HG03520 (cell line): Measurements from ENCODE around the gene MGAT4C.
"Not testable (repeated sequence)": the region's sequence is repeated elsewhere in the genome, so short reads cannot be mapped to it uniquely, and the experiment has no call there.

ENCODE experiments used
- ATAC-seq: cut with Tn5 transposase; IDR thresholded peaks from one replicate; pipeline ENCODE4 v1.9.1; 2021; ENCODE audit warnings: mild to moderate bottlenecking, moderate library complexity; ENCODE audit not compliant: unreplicated experiment

Gene MGAT4C

GRCh38 chr12:86138770-86139169, 117.4 kb downstream of the MGAT4C start:
- no peak for ATAC-seq

DNA sequence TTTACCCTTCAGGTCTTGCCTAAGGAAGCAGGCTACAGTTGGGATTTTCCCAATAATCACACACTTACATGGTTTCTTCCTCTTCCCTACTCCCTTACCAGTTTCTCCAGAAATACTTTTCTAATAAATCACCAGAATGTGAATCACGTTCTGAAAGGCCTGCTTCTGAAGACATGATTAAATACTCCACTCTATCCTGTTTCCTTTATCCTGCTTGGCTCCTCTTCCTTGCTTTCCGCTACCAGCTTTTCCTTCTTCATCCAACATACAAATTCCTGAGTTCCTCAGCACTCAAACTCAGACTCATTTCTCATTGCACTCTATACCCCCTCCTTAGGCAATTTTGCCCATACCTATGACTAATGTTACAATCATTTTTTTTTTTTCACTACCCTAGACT, 118.3 kb downstream of the MGAT4C start:
- no peak for ATAC-seq

DNA sequence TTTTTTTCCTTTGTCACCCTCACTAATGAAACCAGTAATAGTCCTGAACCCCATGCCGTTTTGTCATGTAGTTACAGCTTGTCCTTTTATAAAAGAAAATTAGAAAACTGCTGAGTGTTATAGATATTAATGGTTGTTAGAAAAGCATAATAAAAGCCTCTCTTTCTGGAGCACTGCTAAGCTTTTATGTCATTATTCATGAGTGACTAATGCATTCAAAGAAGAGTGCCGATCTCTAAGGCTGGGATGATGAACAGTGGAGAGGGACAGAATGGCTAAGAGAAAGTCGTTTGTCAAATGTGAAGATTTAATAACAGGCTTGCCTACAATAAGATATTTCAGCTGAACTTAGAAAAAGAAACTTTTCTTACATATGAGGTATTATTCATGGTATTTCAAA, 121.6 kb downstream of the MGAT4C start:
- ATAC-seq, result no peak

DNA sequence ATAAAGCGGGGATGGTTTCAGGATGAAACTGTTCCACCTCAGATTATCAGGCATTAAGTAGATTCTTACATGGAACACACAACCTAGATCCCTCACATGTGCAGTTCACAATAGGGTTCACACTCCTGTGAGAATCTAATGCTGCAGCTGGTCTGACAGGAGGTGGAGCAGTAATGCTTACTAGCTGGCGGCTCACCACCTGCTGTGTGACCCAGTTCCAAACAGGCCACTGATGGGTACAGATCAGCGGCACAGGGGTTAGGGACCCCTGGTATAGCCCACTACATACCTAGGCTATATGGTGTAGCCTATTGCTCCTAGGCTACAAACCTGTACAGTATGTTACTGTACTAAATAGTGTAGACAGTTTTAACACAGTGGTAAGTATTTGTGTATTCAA, 129.3 kb downstream of the MGAT4C start:
- ATAC-seq, result not testable (repeated sequence)

- ATAC-seq, result no peak
These were observed 133.2 kb downstream of the MGAT4C start for GRCh38 chr12:86122846-86123468.

- ATAC-seq, result no peak
These were observed 138.0 kb downstream of the MGAT4C start for GRCh38 chr12:86118161-86118560.

DNA sequence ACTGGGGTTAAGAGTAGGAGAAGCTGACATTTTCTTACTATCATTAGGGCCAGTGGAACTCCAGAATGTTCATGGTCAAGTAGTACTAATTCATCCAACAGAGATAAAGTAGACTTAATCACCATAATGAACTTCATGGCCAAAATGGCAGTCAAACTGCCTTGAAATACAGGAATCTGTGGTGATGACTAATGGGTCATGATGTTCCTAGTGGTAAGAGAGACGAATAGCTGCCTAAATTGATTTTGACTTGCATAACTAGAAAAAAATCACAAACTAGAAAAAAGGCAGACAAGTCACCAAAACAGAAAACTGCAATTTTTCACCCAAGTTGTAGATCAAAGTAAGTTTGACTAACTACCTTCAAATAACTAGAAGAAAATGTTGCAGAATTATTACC, 138.5 kb downstream of the MGAT4C start:
- no peak for ATAC-seq

DNA sequence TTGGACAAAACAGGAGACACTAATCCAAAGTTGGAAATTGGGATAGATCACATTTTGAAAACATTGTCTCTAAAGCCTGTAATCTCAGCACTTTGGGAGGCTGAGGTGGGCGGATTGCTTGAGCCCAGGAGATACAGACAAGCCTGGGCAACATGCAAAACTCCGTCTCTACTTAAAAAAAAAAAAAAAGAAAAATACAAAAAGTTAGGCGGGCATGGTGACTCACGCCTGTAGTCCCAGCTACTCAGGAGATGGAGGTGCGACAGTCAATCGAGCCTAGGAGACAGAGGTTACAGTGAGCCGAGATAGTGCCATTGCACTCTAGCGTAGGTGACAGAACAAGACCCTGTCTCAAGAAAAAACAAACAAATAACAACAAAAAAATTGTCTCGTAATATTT, 152.1 kb downstream of the MGAT4C start:
- no peak for ATAC-seq

GRCh38 chr12:86097161-86097560, 159.0 kb downstream of the MGAT4C start:
- no peak for ATAC-seq

DNA sequence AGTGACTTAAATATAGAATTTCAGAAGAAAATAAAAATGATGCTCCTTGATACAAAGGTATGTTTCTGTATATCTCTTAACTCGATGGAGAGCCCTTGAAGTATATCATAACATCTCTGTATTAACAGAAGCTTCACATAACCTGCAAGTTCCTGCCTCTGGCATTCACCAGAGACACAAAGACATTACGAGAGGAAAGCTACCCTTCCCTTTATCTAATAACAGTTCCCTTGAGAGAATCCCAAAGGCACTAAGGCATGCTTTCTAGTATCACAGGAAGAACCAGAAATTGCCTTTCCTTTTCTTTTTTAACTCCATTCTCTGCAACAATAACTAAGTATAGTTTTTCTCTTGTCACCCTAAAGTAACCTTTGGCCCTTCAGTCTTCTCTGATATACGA, 164.5 kb downstream of the MGAT4C start:
- no peak for ATAC-seq

DNA sequence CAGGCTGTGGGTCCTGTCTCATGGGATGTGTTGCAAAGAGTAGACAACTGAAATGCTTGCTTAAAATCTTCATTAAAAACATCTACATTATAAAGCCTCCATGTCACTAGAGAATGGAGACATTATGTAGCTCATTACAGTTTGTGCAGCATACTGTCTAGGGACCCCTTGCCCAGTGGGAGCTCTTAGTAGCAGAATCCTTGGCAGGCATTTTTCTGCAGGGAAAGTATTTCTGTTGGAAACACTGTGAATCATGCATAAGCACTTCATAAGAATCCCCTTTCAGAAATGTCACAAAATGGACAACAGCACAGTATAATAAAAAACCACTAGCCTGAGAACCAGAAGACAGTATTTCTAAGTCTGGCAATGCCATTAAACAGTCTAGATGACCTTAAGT, 174.3 kb downstream of the MGAT4C start:
- no peak for ATAC-seq

DNA sequence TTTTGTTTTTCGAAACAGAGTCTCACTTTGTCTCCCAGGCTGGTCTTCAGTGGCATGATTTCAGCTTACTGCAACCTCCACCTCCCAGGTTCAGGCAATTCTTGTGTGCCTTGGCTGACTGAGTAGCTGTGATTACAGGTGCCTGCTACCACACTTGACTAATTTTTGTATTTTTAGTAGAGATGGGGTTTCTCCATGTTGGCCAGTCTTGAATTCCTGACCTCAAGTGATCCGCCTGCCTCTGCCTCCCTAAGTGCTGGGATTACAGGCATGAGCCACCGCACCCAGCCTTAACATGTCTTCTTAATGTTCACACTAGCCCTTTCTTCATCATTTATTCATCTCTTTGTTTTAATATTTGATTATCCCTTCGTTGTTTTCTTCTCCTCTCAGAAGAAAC, 197.1 kb downstream of the MGAT4C start:
- not testable (repeated sequence) for ATAC-seq

- ATAC-seq, result no peak
These were observed 198.9 kb downstream of the MGAT4C start for GRCh38 chr12:86057092-86057845.

- no peak for ATAC-seq
These were observed 203.3 kb downstream of the MGAT4C start for GRCh38 chr12:86052921-86053320.

DNA sequence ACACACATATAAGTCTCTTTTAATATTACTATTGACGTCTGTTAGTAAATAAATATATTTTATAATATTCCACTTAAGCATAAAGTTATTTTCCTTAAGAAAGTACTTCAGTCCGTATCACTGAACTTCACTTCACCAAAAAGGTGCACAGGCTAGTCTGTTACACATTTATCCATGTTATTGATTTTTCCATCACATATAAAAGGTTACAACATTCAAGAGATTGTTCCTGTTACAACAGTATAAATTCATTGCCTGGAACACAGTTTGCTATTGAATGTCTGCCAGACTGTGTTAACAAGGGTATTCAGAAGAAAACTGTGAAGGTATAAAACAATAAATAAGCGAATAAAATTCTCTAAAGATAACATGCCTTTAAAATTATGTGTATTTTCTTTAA, 206.2 kb downstream of the MGAT4C start:
- no peak for ATAC-seq

- ATAC-seq, result no peak
These were observed 211.8 kb downstream of the MGAT4C start for GRCh38 chr12:86044396-86044795.

DNA sequence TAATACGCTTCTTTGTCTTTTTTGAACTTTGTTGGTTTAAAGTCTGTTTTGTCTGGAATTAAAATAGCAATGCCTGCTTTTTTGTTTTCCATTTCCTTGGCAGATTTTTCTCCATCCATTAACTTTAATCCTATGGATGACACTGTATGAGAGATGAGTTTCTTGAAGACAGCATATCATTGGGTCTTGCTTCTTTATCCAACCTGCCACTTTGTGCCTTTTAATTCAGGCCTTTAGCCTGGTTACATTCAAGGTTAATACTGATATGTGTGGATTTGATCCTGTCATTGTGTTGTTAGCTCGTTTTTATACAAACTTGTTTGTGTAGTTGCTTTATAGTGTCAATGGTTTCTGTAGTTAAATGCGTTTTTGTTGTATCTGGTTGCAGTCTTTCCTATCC, 214.1 kb downstream of the MGAT4C start:
- ATAC-seq, result no peak

DNA sequence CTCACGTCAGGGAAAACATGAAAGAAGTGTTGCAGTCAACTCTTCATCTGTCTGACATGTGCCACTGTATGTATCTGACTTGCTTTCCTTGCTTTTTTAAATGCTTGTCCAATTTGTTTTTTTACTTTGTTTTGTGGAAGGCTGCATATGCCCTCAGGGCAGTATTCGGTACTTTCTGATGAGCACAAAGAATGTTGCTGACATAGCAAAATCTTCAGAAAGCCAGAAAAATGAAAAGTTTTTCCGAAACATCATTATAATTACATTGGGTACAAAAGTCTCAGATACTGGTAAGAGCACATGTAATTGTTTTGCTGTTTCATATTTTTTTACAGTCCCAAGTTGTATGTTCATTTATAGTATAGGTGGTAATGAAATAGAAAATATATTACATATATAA, 237.8 kb downstream of the MGAT4C start:
- ATAC-seq, result no peak

DNA sequence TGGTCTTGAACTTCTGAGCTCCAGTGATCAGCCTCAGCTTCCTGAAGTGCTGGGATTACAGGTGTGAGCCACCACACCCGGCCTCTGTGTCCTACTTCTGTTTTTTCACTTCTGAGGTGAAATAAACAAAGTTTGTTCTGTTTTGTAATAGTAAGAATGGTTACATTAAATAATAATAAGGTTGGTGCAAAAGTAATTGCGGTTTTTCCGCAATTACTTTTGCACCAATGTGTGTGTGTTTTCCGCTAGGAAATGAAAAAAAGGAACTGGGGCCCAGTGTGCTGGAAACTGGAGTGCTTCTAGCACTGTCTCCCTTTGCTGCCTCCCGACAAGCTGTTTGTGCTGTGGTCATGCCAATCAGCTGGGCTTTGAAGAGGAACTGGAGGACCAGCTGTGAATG, 241.2 kb downstream of the MGAT4C start:
- no peak for ATAC-seq

DNA sequence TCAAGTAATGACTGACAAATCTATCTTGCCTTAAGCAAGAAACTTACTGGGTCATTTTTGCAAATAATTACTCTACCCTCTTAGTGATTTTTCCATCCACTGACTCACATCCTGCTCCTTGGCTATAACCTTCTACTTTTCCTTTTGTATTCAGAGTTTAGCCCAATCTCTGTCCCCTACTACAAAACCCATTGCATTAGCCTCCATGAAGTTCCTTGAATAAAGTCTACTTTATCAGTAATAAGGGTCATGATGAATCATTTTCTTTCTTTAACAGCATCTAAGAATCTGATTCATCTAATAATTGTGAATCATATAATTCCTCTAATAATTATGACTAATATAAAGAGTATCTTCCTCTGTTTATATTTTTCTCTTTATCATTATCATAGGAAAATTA, 249.5 kb downstream of the MGAT4C start:
- no peak for ATAC-seq

DNA sequence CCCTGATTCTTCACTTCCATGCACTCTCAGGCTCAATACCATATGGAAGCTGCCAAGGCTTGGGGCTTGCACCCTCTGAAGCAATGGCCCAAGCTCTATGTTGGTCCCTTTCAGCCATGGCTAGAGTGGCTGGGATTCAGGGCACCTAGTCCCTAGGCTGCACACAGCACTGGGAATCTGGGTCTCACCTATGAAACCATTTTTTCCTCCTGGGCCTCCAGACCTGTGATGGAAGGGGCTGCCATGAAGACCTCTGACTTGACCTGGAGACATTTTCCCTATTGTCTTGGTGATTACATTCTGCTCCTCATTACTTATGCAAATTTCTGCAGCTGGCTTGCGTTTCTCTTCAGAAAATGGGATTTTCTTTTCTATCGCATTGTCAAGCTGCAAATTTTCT, 258.1 kb downstream of the MGAT4C start:
- ATAC-seq, result no peak

DNA sequence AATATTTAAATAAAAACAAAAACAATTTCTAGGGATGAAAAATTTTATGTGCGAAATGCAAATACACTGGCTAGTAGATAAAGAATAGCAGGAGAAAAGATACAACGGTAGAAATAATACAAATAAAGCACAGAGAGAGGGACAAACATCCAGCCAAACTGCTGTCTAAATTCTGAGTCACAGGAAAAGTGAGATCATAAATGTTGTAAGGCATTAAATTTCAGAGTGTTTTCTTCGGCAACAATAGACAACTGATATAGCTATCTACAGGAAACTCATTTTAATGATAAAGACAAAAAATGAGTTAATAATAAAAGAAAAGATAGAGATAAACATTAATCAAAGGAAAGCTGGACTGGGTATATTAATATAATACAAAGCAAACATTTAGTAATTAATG, 259.9 kb downstream of the MGAT4C start:
- ATAC-seq, result no peak

GRCh38 chr12:85993746-85994145, 262.4 kb downstream of the MGAT4C start:
- no peak for ATAC-seq
